Measurements from ENCODE around the gene RSRC1.

Gene RSRC1

DNA sequence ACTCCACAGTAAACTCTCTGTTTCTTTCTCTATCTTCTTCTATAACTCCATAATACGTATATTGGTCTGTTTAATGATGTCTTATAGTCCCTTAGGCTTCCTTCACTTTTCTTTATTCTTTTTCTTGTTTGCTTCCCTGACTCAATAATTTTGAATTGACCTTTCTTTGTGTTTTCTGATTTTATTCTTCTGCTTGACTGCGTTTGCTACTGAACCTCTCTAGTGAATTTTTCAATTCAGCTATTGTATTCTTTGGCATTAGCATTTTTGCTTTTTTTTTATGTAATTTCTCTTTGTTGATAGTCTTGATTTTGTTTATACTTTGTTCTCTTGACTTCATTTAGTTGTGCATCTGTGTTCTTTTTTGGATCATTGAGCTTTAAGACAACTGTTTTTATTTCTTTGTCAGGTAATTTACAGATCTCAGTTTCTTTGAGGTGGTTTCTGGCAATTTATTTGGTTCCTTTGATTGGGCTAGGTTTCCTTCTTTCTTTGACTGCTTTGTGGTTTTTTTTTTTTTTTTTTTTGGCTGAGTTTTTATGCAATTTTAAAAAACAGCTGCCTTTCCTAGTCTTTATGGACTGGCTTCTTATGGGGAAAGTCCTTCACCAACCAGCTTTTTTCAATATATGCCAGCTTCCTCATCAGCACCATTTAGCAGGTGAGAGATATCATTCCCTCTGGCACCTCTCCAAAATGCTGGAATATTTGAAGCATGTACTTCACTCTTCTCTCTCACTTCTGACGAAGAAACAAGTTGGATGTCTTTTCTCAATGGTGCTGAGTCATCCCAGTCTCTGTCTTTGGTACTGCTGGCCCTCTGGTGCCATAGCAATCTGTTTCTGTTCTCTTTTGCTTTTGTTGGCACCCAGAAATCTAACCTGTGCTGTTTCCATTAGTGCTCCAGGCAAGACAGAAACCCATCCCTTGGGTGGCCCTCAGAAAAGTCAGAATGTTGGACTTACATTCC is 17.6 kb downstream of the RSRC1 start:
- no peak for DNase-seq (ENCODE audit: low spot score)

DNA sequence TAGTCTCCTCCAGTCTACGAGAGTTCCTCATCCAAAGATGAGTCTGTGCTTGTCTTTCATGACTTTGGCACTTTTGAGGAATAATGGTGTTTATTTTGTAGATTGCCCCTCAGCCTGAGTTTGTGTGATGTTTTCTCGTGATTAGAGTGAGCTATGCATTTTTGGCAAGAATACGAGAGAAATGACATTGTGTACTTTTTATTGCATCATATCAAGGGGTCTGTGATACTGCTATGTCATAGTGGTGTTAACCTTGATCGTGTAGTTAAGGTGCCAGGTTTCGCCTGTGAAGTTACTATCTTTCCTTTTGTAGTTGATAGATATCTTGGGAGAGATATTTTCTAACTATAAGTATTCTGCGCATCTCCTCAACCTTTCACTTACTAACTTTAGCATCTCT is 18.9 kb downstream of the RSRC1 start:
- DNase-seq (ENCODE audit: low spot score), result no peak

DNA sequence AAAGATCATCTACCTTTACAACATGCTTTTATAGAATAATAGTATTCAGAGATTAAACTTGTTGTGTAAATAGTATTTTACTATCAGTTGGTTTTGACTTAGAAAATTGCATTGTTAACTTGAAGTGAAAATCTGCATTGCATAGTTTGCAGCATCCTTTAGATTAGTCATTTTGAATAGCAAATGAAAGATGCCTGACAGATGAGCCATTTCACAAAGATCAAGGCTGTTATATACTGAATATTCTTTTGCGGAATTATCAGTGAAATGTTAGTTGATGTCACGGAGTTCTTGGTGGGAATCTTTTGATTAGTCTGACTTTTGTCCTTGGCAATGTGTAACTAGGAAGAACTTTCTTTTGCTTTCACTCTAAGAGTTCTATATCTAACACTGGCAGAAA is 24.5 kb downstream of the RSRC1 start:
- DNase-seq (ENCODE audit: low spot score), result no peak

DNA sequence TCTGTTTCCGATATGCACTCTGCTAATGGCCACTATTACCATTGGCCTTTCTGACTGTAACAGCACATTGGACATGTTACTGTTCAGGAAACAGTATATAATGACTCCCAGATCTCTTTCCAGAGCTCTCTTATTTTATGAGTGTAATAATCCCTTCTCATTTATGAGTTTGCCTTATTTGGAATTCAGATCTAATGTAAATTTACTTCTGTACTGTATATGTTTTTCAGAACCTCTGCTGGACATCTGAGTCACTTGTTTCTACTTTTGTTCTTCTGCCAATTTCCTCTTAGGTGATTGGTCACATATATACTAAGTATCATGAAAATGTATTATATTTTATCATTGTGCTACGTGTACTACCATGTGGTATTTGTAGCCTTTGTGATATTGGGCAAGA is 30.5 kb downstream of the RSRC1 start:
- DNase-seq (ENCODE audit: low spot score), result no peak

DNA sequence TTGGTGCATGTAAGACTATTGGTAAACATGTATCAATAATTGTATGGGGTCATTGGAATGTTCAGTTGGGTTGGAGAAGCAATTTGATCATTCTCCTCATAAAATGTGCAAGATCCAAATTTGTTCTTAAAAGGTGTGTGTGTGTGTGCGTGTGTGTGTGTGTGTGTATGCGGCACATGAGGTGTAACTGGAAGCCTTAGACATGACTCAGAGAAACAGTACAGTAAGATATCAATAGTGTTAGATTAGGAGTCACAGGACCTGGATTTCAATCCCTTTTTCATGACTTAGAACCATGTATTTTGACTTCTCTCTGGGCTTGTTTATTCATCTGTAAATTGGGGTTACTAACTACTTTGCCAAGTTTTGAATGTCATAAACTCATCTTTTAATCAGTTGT is 38.3 kb downstream of the RSRC1 start:
- DNase-seq (ENCODE audit: low spot score), result no peak

DNA sequence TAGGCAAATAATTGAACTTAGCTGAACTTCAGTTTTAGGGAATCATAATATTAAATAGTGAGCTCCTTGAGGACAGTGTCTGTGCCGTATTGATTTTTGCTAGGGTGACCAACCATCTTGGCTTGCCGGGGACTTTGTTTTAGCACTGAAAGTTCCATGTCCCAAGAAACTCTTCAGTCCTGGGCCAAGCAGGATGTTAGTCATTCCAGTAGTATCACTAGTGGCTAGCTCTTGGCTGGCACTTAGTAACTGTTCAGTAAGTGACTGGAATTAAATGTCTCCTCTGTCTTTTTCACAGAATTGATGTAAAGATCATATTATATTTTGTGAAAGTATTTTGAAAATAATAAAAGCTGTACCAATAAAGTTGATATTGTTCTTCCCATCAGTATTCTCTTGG is 42.3 kb downstream of the RSRC1 start:
- DNase-seq (ENCODE audit: low spot score), result no peak

DNA sequence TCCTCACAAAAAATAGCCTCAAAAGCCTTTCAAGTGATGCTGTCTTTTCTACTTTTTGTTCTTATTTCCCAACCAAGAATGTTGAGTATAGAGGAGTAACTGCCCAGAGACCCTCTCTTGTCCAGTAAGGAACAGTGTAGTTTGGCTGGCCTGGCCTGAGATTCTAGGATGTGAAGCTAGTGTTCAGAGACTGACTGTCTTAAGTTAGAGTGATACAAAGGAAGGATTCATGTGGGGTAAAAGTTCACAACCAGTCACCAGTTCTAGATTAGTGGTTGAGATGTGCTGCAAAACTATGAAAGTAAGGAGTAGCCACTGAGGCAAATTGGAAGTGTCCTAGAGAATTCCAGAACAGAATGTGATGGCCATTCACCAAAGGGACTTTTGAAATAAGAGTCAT is 49.1 kb downstream of the RSRC1 start:
- DNase-seq (ENCODE audit: low spot score), result no peak

DNA sequence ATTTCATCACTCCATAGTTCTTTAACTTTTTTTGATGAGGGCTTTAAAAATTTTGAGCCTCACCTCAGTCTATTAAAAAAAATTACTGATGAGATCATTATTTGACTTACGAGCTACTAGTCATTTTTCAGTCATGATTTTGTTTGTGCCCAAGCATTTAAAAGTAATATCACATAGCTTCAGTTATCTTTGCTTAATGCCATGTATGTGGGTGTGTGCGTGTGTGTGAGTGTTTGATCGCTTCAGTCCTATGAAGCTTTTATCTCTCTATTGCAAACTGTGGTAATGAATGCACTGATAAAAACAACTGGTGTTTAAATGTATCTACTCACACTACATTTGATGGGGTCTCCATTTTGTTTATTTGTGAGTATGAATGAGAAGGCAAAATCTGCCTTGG is 49.8 kb downstream of the RSRC1 start:
- no peak for DNase-seq (ENCODE audit: low spot score)

DNA sequence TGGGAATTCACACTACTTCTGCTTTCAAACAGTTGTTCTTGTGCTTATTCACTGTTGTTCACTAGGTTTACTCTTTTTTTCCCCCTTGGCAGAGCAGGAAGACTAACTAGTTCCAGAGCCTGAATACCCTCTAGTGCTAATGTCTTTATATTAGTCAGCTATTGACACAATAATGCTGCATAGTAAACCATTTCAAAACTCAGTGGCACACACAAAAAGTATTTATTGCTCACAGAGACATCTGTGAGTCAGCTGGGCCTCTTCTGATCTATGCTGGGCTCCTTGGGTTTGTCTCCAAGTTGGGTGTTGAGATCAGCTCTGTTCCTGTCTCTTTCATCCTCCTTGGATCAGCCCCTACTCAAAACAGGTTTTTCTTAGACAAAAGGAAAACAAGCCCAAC is 51.1 kb downstream of the RSRC1 start:
- DNase-seq (ENCODE audit: low spot score), result no peak

DNA sequence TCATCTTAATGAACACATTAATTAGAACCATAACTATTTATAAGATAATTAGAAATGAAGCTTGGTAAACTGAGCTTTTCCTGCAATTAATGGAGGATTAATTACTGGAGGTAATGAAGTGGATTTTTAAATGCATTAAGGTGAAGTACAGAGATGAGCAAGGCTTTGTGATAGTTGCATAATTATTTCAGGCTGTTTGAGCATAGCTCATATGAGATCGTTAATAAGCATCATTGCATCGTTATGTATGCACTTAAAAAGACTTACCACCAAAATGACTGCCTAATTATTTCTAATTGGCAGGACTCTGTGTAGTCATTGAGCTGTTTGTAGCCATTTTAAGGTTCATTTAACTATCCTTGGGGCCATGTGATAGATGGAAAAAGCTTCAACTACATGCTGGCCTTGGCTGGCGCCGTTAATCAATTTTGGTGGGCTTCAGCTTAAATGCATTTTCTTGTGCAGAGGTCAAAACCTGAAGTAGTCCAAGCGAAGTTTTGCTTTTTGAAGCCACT is 55.3 kb downstream of the RSRC1 start:
- DNase-seq (ENCODE audit: low spot score), result no peak

DNA sequence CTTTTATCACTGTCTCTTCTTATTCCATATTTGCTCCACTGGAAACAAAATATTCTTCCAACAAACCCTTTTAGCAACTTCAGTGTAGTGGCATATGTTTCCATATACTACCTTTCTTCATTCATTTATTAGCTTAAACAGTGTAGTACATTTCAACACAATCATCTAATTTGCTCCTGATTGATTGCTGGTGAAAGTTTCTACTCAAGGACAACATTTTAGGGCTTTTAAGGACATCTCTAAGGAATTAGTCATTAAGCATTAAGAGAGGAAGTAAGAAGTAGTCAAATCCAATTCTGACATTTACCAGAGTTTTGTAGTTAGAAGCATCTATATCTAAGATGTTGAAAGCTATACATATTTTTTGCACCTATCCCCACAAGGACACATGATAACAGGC is 55.8 kb downstream of the RSRC1 start:
- DNase-seq (ENCODE audit: low spot score), result no peak

DNA sequence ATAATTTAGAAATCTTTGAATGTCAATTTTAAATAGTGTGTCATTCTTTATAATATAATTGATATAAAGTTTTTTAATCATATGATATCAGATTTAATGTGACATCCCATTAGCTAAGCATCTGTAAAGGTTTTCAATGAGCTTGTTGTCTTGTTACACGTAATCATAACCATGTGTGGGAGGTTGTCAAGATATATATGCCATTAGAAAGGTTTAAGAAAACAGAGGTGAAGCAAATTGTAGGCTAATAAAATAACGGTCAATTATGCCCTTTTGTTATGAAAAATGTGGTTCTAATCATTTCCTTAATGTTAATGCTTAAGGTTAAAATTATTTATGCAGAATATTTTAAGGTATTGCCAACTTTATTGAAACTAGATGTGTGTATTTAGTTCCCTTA is 56.3 kb downstream of the RSRC1 start:
- no peak for DNase-seq (ENCODE audit: low spot score)

DNA sequence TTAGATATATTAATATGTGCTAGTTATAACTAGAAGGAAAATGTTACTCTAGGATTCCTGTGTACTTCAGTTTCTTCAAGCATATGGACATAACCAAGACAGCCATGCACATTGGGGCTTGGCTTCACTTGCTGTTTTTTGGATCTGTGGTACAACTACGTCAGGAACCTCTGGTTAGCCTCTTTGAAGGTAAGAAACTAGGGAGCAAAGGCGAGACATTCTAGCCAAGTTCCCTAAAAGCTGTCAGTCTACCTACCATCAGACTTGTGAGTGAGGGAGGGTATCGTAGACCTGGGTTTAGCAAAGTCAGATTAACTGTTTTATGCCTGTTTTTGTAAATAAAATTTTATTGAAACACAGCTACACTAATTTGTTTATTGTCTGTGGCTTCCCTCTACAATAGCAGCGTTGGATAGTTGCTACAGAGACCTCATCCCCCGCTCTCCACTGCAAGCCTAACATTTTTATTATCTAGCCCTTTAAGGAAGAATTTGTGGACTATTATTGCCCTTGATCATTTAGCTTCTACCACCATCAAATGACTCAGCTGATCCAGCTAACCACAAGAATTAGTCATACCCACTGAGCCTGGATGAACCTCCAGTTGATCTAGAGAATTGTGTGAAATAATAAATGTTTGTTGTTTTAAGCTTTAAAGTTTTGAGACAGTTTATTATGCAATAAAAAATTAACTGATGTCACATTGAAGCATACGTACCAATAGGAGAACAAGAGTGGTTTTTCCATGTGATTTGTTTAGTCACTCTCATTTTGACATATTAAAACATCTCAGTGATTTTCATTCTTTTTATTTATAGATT is 58.1 kb downstream of the RSRC1 start:
- DNase-seq (ENCODE audit: low spot score), result no peak

DNA sequence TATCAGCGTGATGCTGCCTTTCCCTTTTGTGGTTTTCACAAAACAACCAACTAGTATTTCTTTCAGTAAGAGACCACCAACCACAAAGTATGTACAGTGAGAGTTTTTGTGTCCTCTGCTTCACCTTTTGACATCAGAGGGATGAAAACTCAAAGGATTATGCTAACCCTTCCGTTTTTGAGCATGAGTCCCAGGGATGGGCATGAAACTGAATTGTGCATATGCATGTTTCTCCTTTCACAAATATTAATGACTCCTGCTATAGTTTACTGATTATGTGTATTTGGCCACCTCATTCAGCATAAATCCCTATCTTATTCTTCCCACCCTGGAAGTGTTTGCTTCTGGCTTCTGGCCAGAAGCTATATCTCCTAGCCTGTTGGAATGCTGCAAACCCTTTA is 59.2 kb downstream of the RSRC1 start:
- DNase-seq (ENCODE audit: low spot score), result no peak

DNA sequence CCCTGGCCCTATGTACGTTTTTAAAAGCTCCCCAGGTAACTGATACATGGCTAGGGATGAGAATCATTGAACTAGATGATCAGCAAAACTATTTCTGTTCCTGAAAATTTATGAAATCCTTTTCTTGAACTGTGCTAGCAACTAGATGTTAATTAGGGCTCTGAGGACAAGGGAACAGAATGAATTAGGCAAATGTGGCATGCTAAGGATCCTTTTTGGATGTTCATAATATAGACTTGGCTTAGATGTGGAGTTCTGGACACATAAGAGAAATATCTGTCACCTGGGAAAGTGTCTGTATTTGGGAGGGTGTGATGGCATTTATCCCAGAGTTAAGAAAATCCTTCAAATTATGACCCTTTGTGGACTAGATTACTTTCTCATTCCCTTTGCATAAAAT is 71.2 kb downstream of the RSRC1 start:
- DNase-seq (ENCODE audit: low spot score), result no peak

DNA sequence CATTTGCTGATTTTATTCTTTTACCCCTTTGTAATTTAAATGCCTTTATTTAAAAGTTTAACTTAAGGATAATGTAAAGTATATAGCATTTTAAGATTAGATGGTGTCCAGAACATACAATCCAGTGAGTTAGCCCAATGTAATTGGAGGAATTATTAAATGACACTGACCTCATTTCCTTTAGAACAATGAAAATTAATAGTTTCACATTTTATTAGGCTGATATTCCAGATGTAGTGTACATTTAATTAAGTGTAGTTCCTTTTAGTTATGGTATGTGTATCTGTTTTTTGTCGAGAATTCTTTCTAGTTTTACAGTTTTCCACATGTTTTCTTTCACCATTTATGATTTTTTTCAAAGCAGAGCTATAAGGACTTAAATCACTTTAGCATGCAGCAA is 75.8 kb downstream of the RSRC1 start:
- DNase-seq (ENCODE audit: low spot score), result no peak

DNA sequence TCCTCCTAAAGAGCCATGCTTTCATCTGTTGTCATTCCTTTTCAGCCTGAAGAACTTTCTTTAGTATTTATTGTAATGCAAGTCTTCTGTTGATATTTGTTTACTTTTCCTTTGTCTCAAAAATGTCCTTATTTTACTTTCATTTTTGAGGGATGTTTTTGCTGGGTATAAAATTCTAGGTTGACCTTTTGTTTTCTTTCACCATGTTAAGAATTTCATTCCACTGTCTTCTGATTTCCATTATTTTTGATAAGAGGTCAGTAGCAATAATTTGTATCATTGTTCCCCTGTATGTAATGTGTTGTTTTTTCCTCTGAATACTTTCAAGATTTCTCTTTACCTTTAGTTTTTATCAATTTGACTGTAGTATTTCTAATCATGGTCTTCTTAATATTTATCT is 91.1 kb downstream of the RSRC1 start:
- DNase-seq (ENCODE audit: low spot score), result no peak

DNA sequence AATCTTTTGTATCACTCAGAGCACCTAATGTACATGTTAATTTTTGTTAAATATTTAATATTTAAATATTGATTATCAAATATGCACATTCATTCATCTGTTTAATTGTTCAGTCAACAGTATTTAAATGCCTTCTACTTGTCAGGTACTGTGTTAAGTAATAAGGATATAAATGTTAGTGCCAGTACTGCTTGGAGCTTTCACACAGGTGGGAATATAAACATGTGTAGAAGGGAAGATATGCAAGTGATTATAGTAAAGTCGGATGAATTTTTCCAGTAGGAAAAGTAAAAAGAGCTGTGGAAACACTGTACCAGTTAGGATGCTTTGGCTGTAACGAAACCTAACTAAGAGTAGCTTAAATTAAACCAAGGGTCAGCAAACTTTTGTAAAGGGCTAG is 95.4 kb downstream of the RSRC1 start:
- DNase-seq (ENCODE audit: low spot score), result no peak

DNA sequence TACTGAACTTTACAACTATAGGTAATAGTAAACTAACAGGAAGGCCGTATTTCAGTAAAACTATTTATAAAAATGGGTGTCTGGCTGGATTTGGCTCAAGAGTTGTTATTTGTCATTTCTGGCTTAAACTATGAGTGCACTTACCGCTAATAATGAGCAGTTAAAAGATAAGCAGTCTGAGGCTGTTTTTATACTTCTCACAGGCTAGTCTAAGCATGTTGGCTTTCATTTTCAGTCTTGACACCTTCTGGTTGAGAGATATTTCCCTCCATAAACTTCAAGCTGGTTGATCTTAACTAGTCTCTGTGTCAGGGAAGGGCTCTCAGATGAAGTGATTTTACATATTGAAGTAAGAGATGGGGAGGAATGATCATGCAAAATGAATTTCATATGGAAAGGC is 96.1 kb downstream of the RSRC1 start:
- DNase-seq (ENCODE audit: low spot score), result no peak

DNA sequence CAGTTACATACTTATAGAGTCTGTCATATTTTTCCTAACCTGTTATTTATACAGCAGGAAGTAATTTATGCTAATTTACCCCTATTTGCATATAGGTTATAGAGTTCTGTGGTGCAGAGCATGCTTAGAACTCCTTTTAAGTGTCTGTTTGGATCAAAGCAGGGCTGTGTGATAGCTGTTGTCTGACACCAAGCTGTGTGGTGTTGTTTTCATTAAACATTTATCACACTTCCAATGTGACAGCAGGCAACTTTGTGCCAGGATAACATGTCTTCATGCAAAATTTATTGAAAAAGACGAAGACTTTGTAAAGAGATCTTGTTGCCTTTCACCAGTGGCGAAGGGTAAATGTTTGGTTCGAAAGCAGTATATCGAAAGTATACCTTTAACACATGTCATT is 100.2 kb downstream of the RSRC1 start:
- no peak for DNase-seq (ENCODE audit: low spot score)

DNA sequence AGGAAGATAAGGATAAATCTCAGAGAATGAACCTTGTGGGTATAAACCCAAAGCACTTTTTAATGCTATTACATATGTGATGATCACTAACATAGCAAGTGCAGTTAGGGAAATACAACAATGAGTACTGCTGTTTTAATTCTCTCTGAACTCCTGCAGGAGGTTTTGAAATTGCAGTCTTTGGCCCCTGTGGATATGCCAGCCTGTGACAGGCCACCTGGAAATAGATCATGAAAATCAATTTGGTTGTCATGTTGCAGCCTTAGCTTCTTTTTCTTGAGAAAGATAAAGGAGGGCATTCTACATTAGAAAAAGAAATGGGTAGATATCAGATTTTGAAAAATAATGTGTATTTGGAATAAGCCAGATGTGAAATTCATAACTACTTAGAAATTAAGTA is 103.6 kb downstream of the RSRC1 start:
- no peak for DNase-seq (ENCODE audit: low spot score)

DNA sequence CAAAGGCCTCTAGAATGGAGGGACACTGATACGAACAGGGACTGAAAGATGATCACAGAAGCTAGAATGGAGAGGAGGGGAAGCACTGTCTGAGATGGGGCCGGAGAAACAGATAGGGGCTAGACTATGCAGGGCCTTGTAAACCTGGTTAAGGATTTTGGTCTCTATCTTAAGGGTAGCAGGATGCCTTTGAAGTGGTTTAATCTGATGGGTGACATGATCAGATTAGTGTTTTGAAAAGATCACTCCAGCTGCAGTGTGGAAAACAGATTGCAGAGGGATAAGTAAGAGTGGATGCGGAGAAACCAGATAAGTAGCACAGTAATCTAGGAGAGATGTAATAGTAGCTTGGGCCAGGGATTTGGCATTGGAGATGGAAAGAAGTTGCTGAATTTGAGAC is 108.1 kb downstream of the RSRC1 start:
- DNase-seq (ENCODE audit: low spot score), result no peak

DNA sequence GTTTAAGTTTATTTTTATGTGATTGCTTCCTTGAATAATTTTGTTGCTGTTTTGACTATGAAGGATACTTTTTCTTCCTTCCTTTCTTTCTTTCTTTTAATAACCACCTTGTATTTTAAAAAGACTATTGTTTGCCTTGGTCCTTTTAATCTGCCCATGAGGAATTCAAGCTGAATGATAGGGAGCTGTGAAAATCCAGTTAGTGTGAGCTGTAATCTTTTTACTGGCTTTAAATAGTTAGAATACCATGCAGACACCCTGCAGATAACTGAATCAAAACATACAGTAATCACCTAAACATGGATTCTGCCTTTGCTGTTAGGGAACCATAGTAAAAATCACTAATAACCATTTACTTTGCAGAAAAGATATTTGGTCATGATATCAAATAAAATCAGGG is 110.7 kb downstream of the RSRC1 start:
- no peak for DNase-seq (ENCODE audit: low spot score)
